ENCODE results near the gene KAZN. TPM values are rescaled to one million over a fixed set of nuclear protein-coding genes. Genes with fewer than 3 reads are reported as not detected.

Gene KAZN
- total RNA-seq, 1 donor from 2014 or later, result 3.7 TPM

GRCh38 chr1:14922942-14923726 is 324.6 kb downstream of the KAZN start:
- Histone ChIP-seq H3K9me3 (ENCODE audit: control insufficient read depth in 3 of 3, low read length in 3 of 3) (no peaks in the 10 kb centered on the region), H3K4me3 (ENCODE audit: low read length in 3 of 3) (peak overlapping the region in 1 of 3 donors; percentile 46), H3K27ac (ENCODE audit: low read depth, low read length) (no peak overlapping the region), H3K9ac (ENCODE audit: low read depth in 1 of 3, low read length in 3 of 3) (no peak overlapping the region), H3K36me3 (ENCODE audit: control insufficient read depth in 3 of 3, insufficient read depth in 3 of 3, low read length in 3 of 3) (no peaks in the 10 kb centered on the region), H3K27me3 (ENCODE audit: control insufficient read depth in 3 of 3, insufficient read depth in 3 of 3, low read length in 3 of 3) (peaks cover 14 to 35% (median 34%) of the 10 kb centered on the region in 3 donors), H3K4me1 (ENCODE audit: control insufficient read depth in 3 of 3, insufficient read depth in 3 of 3, low read length in 3 of 3) (peaks cover 6 to 11% (median 9%) of the 10 kb centered on the region in 3 donors)

GRCh38 chr1:14923727-14924452 is 325.4 kb downstream of the KAZN start:
- Histone ChIP-seq H3K4me1 (ENCODE audit: control insufficient read depth in 3 of 3, insufficient read depth in 3 of 3, low read length in 3 of 3) (peaks cover 6 to 11% (median 9%) of the 10 kb centered on the region in 3 donors), H3K9ac (ENCODE audit: low read depth in 1 of 3, low read length in 3 of 3) (no peak overlapping the region), H3K4me3 (ENCODE audit: low read length in 3 of 3) (peak overlapping the region in 2 of 3 donors; percentile 6 to 46), H3K36me3 (ENCODE audit: control insufficient read depth in 3 of 3, insufficient read depth in 3 of 3, low read length in 3 of 3) (no peaks in the 10 kb centered on the region), H3K27me3 (ENCODE audit: control insufficient read depth in 3 of 3, insufficient read depth in 3 of 3, low read length in 3 of 3) (peaks cover 14 to 41% (median 37%) of the 10 kb centered on the region in 3 donors), H3K9me3 (ENCODE audit: control insufficient read depth in 3 of 3, low read length in 3 of 3) (no peaks in the 10 kb centered on the region), H3K27ac (ENCODE audit: low read depth, low read length) (no peak overlapping the region)

- Histone ChIP-seq H3K4me1 (ENCODE audit: control insufficient read depth in 3 of 3, insufficient read depth in 3 of 3, low read length in 3 of 3) (peaks cover 8 to 11% (median 9%) of the 10 kb centered on the region in 3 donors), H3K4me3 (ENCODE audit: low read length in 3 of 3) (peak overlapping the region; percentile 58 to 68 (median 60)), H3K9me3 (ENCODE audit: control insufficient read depth in 3 of 3, low read length in 3 of 3) (no peaks in the 10 kb centered on the region), H3K27me3 (ENCODE audit: control insufficient read depth in 3 of 3, insufficient read depth in 3 of 3, low read length in 3 of 3) (peaks cover 16 to 47% (median 43%) of the 10 kb centered on the region in 3 donors), H3K9ac (ENCODE audit: low read depth in 1 of 3, low read length in 3 of 3) (peak overlapping the region; percentile 14 to 66 (median 61)), H3K27ac (ENCODE audit: low read depth, low read length) (no peak overlapping the region), H3K36me3 (ENCODE audit: control insufficient read depth in 3 of 3, insufficient read depth in 3 of 3, low read length in 3 of 3) (no peaks in the 10 kb centered on the region)
Observed at GRCh38 chr1:14924455-14925331, 326.2 kb downstream of the KAZN start.

- Histone ChIP-seq H3K4me3 (ENCODE audit: low read length in 3 of 3) (peak overlapping the region; percentile 58 to 68 (median 60)), H3K27ac (ENCODE audit: low read depth, low read length) (no peak overlapping the region), H3K27me3 (ENCODE audit: control insufficient read depth in 3 of 3, insufficient read depth in 3 of 3, low read length in 3 of 3) (peaks cover 23 to 55% (median 50%) of the 10 kb centered on the region in 3 donors), H3K4me1 (ENCODE audit: control insufficient read depth in 3 of 3, insufficient read depth in 3 of 3, low read length in 3 of 3) (peaks cover 9 to 16% (median 11%) of the 10 kb centered on the region in 3 donors), H3K9ac (ENCODE audit: low read depth in 1 of 3, low read length in 3 of 3) (peak overlapping the region in 1 of 3 donors; percentile 66), H3K36me3 (ENCODE audit: control insufficient read depth in 3 of 3, insufficient read depth in 3 of 3, low read length in 3 of 3) (no peaks in the 10 kb centered on the region), H3K9me3 (ENCODE audit: control insufficient read depth in 3 of 3, low read length in 3 of 3) (no peaks in the 10 kb centered on the region)
Observed at GRCh38 chr1:14925336-14926136, 327.1 kb downstream of the KAZN start.

GRCh38 chr1:14926229-14926628 is 327.7 kb downstream of the KAZN start:
- Histone ChIP-seq H3K36me3 (ENCODE audit: control insufficient read depth in 3 of 3, insufficient read depth in 3 of 3, low read length in 3 of 3) (no peaks in the 10 kb centered on the region), H3K4me3 (ENCODE audit: low read length in 3 of 3) (no peak overlapping the region), H3K27me3 (ENCODE audit: control insufficient read depth in 3 of 3, insufficient read depth in 3 of 3, low read length in 3 of 3) (peaks cover 22 to 61% (median 50%) of the 10 kb centered on the region in 3 donors), H3K4me1 (ENCODE audit: control insufficient read depth in 3 of 3, insufficient read depth in 3 of 3, low read length in 3 of 3) (peaks cover 9 to 16% (median 11%) of the 10 kb centered on the region in 3 donors), H3K27ac (ENCODE audit: low read depth, low read length) (no peak overlapping the region), H3K9ac (ENCODE audit: low read depth in 1 of 3, low read length in 3 of 3) (no peak overlapping the region), H3K9me3 (ENCODE audit: control insufficient read depth in 3 of 3, low read length in 3 of 3) (no peaks in the 10 kb centered on the region)

GRCh38 chr1:14926818-14927575 is 328.5 kb downstream of the KAZN start:
- Histone ChIP-seq H3K9ac (ENCODE audit: low read depth in 1 of 3, low read length in 3 of 3) (no peak overlapping the region), H3K27ac (ENCODE audit: low read depth, low read length) (no peak overlapping the region), H3K9me3 (ENCODE audit: control insufficient read depth in 3 of 3, low read length in 3 of 3) (no peaks in the 10 kb centered on the region), H3K4me3 (ENCODE audit: low read length in 3 of 3) (no peak overlapping the region), H3K36me3 (ENCODE audit: control insufficient read depth in 3 of 3, insufficient read depth in 3 of 3, low read length in 3 of 3) (no peaks in the 10 kb centered on the region), H3K27me3 (ENCODE audit: control insufficient read depth in 3 of 3, insufficient read depth in 3 of 3, low read length in 3 of 3) (peaks cover 22 to 61% (median 55%) of the 10 kb centered on the region in 3 donors), H3K4me1 (ENCODE audit: control insufficient read depth in 3 of 3, insufficient read depth in 3 of 3, low read length in 3 of 3) (peaks cover 9 to 16% (median 11%) of the 10 kb centered on the region in 3 donors)

GRCh38 chr1:14928412-14928811 is 329.9 kb downstream of the KAZN start:
- H3K9me3 ChIP-seq (ENCODE audit: control insufficient read depth in 3 of 3, low read length in 3 of 3), result no peaks in the 10 kb centered on the region
- H3K4me3 ChIP-seq (ENCODE audit: low read length in 3 of 3), result no peak overlapping the region
- peaks cover 9 to 16% (median 11%) of the 10 kb centered on the region in 3 donors for H3K4me1 ChIP-seq (ENCODE audit: control insufficient read depth in 3 of 3, insufficient read depth in 3 of 3, low read length in 3 of 3)
- no peaks in the 10 kb centered on the region for H3K36me3 ChIP-seq (ENCODE audit: control insufficient read depth in 3 of 3, insufficient read depth in 3 of 3, low read length in 3 of 3)
- no peak overlapping the region for H3K9ac ChIP-seq (ENCODE audit: low read depth in 1 of 3, low read length in 3 of 3)
- H3K27ac ChIP-seq (ENCODE audit: low read depth, low read length), result no peak overlapping the region
- peaks cover 22 to 58% (median 53%) of the 10 kb centered on the region in 3 donors for H3K27me3 ChIP-seq (ENCODE audit: control insufficient read depth in 3 of 3, insufficient read depth in 3 of 3, low read length in 3 of 3)

- Histone ChIP-seq H3K4me3 (ENCODE audit: low read length in 3 of 3) (no peak overlapping the region), H3K4me1 (ENCODE audit: control insufficient read depth in 3 of 3, insufficient read depth in 3 of 3, low read length in 3 of 3) (peaks cover 8 to 16% (median 9%) of the 10 kb centered on the region in 3 donors), H3K27me3 (ENCODE audit: control insufficient read depth in 3 of 3, insufficient read depth in 3 of 3, low read length in 3 of 3) (peaks cover 22 to 55% (median 53%) of the 10 kb centered on the region in 3 donors), H3K27ac (ENCODE audit: low read depth, low read length) (no peak overlapping the region), H3K9me3 (ENCODE audit: control insufficient read depth in 3 of 3, low read length in 3 of 3) (no peaks in the 10 kb centered on the region), H3K9ac (ENCODE audit: low read depth in 1 of 3, low read length in 3 of 3) (no peak overlapping the region), H3K36me3 (ENCODE audit: control insufficient read depth in 3 of 3, insufficient read depth in 3 of 3, low read length in 3 of 3) (no peaks in the 10 kb centered on the region)
Observed at GRCh38 chr1:14928886-14929546, 330.5 kb downstream of the KAZN start.
